Vagina (tissue), 2 donors: ENCODE results near the gene ADCY7. TPM values are rescaled to one million over a fixed set of nuclear protein-coding genes. Genes with fewer than 3 reads are reported as not detected.

Experiments
- DNase-seq, 2 donors: peaks; one replicate each; pipeline ENCODE4 v3.0.0-alpha.2; 2017; ENCODE audit errors: extremely low spot score in 2 of 2
- H3K27ac ChIP-seq: fragments of 200-600 bp; sonication (generic); one replicate; pipeline ENCODE4 v1.5.1; 2019
- H3K27me3 ChIP-seq: fragments of 200-600 bp; sonication (generic); one replicate; pipeline ENCODE4 v1.5.1; 2019
- H3K36me3 ChIP-seq, 2 donors: fragments of 200-600 bp; sonication (generic); one replicate each; pipeline ENCODE4 v1.5.1; 2017 to 2019
- H3K4me1 ChIP-seq: fragments of 200-600 bp; sonication (generic); one replicate; pipeline ENCODE4 v1.5.1; 2019
- H3K4me3 ChIP-seq, 2 donors: fragments of 200-600 bp; sonication (generic); 1 replicate in 1 of 2; 2 replicates in 1 of 2; pipeline ENCODE4 v1.5.1; 2016 to 2019
- H3K9me3 ChIP-seq: fragments of 200-600 bp; sonication (generic); one replicate; pipeline ENCODE4 v1.5.1; 2019
- POLR2A ChIP-seq, 2 donors: fragments of 450-650 bp; IDR thresholded peaks; one replicate each; pipeline ENCODE4 v1.6.1; 2017; ENCODE audit warnings: antibody characterized with exemption in 2 of 2, mild to moderate bottlenecking in 2 of 2, moderate library complexity in 2 of 2
- POLR2AphosphoS5 ChIP-seq, 2 donors: sonication (generic); formaldehyde crosslinking; IDR thresholded peaks; one replicate each; pipeline ENCODE4 v1.9.0; 2017; ENCODE audit warnings: antibody characterized with exemption in 2 of 2, mild to moderate bottlenecking in 2 of 2, low read depth in 1 of 2; ENCODE audit not compliant: insufficient read depth in 1 of 2
- intact Hi-C: fragments of 100-400 bp; cut with DNase I; formaldehyde crosslinking; loops from one replicate; pipeline ENCODE4 v1.15.1; 2023
- total RNA-seq: library from RNA; depleted of rRNA; stranded (reverse); fragments of >200 nt; gene quantifications from one replicate; pipeline ENCODE4 v1.2.3, GENCODE V29; 2016
- TF ChIP-seq, protein P1 (sequence below), 3 experiments: fragments of 450-650 bp in 2 of 3; fragments of 200-600 bp in 1 of 3; sonication (generic) in 1 of 3; IDR thresholded peaks; one replicate each; pipeline ENCODE4 v1.5.1; 2017 to 2019; ENCODE audit warnings: antibody characterized with exemption in 3 of 3, mild to moderate bottlenecking in 2 of 3, moderate library complexity in 2 of 3

ADCY7 gene
- total RNA-seq, 1 donor from 2014 or later, result 18.9 TPM

GRCh38 chr16:50298591-50299507 lies 32.5 kb downstream of the ADCY7 start:
- Histone ChIP-seq H3K4me3 (no peak overlapping the region), H3K9me3 (no peaks in the 10 kb centered on the region), H3K27ac (no peak overlapping the region), H3K36me3 (no peaks in the 10 kb centered on the region), H3K27me3 (no peaks in the 10 kb centered on the region), H3K4me1 (no peaks in the 10 kb centered on the region)
- DNase-seq, result no peak
- intact Hi-C loops, result no loop called here
- TF ChIP-seq POLR2AphosphoS5 (IDR thresholded peaks at IDR 0.05; ENCODE audit: insufficient read depth in 1 of 2, low read depth in 1 of 2) (no peak), POLR2A (IDR thresholded peaks at IDR 0.05) (no peak)
- TF ChIP-seq, protein P1, sequence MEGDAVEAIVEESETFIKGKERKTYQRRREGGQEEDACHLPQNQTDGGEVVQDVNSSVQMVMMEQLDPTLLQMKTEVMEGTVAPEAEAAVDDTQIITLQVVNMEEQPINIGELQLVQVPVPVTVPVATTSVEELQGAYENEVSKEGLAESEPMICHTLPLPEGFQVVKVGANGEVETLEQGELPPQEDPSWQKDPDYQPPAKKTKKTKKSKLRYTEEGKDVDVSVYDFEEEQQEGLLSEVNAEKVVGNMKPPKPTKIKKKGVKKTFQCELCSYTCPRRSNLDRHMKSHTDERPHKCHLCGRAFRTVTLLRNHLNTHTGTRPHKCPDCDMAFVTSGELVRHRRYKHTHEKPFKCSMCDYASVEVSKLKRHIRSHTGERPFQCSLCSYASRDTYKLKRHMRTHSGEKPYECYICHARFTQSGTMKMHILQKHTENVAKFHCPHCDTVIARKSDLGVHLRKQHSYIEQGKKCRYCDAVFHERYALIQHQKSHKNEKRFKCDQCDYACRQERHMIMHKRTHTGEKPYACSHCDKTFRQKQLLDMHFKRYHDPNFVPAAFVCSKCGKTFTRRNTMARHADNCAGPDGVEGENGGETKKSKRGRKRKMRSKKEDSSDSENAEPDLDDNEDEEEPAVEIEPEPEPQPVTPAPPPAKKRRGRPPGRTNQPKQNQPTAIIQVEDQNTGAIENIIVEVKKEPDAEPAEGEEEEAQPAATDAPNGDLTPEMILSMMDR (IDR thresholded peaks at IDR 0.05), result no peak

- H3K36me3 ChIP-seq, result no peaks in the 10 kb centered on the region
- H3K27me3 ChIP-seq, result no peaks in the 10 kb centered on the region
- no peak overlapping the region for H3K27ac ChIP-seq
- no peak for DNase-seq
- H3K9me3 ChIP-seq, result no peaks in the 10 kb centered on the region
- H3K4me1 ChIP-seq, result no peaks in the 10 kb centered on the region
- TF ChIP-seq POLR2AphosphoS5 (IDR thresholded peaks at IDR 0.05; ENCODE audit: insufficient read depth in 1 of 2, low read depth in 1 of 2) (no peak), POLR2A (IDR thresholded peaks at IDR 0.05) (no peak)
- TF ChIP-seq, protein P1 (IDR thresholded peaks at IDR 0.05), result no peak
- no peak overlapping the region for H3K4me3 ChIP-seq
- intact Hi-C loops, result no loop called here
These were observed 33.3 kb downstream of the ADCY7 start for GRCh38 chr16:50299508-50300105.

DNA sequence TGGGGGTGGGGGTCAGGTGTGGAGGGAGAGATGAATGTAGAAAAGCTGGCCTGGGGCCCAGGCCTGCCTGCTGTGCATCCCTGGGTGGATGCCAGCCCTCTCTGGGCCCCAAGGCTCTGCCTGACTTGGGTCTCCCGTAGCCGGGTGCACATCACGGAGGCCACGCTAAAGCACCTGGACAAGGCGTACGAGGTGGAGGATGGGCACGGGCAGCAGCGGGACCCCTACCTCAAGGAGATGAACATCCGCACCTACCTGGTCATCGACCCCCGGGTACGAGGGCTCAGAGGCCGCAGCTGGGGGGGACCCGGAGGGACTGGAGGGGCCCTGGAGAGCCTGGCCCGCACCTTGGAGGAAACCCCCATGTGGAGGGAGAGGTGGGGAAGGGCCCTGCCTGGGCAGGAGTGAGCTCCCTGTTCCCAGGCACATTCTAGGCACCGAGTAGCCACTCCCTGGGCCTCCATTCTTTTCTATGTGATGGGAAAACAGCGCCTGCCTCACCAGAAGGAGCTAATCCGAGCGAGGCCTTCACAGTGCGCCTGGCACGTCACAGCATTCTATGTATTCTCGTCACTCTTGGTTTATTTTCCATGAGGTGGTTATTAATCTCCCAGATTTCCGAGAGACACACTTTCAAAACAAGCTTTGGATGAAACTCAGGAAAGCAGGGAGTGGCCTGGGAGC lies 34.7 kb downstream of the ADCY7 start:
- no peak for DNase-seq
- H3K27ac ChIP-seq, result no peak overlapping the region
- intact Hi-C loops, result no loop called here
- H3K27me3 ChIP-seq, result no peaks in the 10 kb centered on the region
- H3K36me3 ChIP-seq, result no peaks in the 10 kb centered on the region
- H3K9me3 ChIP-seq, result no peaks in the 10 kb centered on the region
- no peak for TF ChIP-seq POLR2AphosphoS5 (IDR thresholded peaks at IDR 0.05; ENCODE audit: insufficient read depth in 1 of 2, low read depth in 1 of 2)
- TF ChIP-seq POLR2A (IDR thresholded peaks at IDR 0.05), result no peak
- TF ChIP-seq, protein P1 (IDR thresholded peaks at IDR 0.05), result no peak
- H3K4me1 ChIP-seq, result no peaks in the 10 kb centered on the region
- no peak overlapping the region for H3K4me3 ChIP-seq

DNA sequence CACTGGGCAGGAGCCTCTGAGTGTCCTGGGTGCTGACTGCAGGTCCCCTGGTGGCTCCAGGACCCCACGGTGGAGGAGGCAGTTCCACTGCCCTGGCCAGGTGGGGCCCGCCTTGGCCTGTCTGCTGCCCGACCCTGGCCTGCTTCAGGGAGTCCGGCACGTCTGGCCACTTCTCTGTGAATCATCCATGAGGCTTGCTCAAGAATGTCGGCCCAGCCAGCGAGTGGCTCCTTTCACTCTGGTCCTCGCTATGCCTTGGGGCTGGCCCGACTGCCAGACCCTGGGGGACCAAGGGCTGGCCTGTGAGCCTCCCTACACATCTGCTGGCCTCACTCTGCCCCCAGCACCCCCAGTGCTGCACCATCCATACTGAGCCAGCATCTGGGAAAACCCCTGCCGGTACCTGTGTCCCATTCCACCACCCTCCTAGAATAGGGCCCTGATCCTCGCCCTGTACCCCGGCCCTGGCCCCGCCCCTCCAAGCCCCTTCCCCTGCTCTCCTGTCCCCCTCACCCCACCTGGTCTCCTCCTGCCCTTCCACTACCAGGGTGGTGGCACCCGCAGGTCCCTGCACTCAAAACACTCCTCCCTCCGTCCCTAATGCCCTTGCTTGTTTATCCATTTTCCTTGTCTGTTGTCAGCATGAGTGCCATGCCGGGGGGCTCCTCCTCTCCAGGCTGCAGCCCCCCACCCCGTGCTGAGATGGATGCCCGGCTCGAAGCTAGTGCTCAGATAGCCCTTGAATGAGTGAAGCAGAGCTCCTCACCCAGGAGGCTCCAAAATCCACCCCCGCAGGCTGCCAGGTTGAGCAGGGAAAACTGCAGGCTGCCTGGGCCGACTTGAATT lies 35.5 kb downstream of the ADCY7 start:
- TF ChIP-seq POLR2AphosphoS5 (IDR thresholded peaks at IDR 0.05; ENCODE audit: insufficient read depth in 1 of 2, low read depth in 1 of 2) (no peak), POLR2A (IDR thresholded peaks at IDR 0.05) (no peak)
- TF ChIP-seq, protein P1 (IDR thresholded peaks at IDR 0.05), result no peak
- Histone ChIP-seq H3K9me3 (no peaks in the 10 kb centered on the region), H3K36me3 (no peaks in the 10 kb centered on the region), H3K27ac (no peak overlapping the region), H3K4me1 (no peaks in the 10 kb centered on the region), H3K27me3 (no peaks in the 10 kb centered on the region), H3K4me3 (no peak overlapping the region)
- no peak for DNase-seq
- intact Hi-C loops, result no loop called here
